ENCODE measurements around the gene CHN2.

Gene CHN2

GRCh38 chr7:29485339-29486190, 291.0 kb downstream of the CHN2 start:
- no peak for TF ChIP-seq FOXP2 (optimal IDR thresholded peaks at IDR 0.05; ENCODE audit: borderline replicate concordance, extremely low read depth, extremely low read length, insufficient read depth)
- TF ChIP-seq REST (IDR thresholded peaks at IDR 0.05; ENCODE audit: insufficient read depth in 1 of 2, low read depth in 2 of 2, low read length in 2 of 2): no peak
- TF ChIP-seq SIN3A (IDR thresholded peaks at IDR 0.05; ENCODE audit: borderline replicate concordance, insufficient read depth, low read length): no peak
- no peak for TF ChIP-seq POLR2AphosphoS5 (IDR thresholded peaks at IDR 0.05; ENCODE audit: low read depth, low read length)
- no peak for TF ChIP-seq TAF1 (IDR thresholded peaks at IDR 0.05; ENCODE audit: borderline replicate concordance, insufficient read depth, low read length)

- TF ChIP-seq REST (IDR thresholded peaks at IDR 0.05; ENCODE audit: insufficient read depth in 1 of 2, low read depth in 2 of 2, low read length in 2 of 2) (no peak), FOXP2 (optimal IDR thresholded peaks at IDR 0.05; ENCODE audit: borderline replicate concordance, extremely low read depth, extremely low read length, insufficient read depth) (no peak), POLR2AphosphoS5 (IDR thresholded peaks at IDR 0.05; ENCODE audit: low read depth, low read length) (no peak), TAF1 (IDR thresholded peaks at IDR 0.05; ENCODE audit: borderline replicate concordance, insufficient read depth, low read length) (no peak), SIN3A (IDR thresholded peaks at IDR 0.05; ENCODE audit: borderline replicate concordance, insufficient read depth, low read length) (no peak)
Observed at GRCh38 chr7:29486191-29486700, 291.7 kb downstream of the CHN2 start.

DNA sequence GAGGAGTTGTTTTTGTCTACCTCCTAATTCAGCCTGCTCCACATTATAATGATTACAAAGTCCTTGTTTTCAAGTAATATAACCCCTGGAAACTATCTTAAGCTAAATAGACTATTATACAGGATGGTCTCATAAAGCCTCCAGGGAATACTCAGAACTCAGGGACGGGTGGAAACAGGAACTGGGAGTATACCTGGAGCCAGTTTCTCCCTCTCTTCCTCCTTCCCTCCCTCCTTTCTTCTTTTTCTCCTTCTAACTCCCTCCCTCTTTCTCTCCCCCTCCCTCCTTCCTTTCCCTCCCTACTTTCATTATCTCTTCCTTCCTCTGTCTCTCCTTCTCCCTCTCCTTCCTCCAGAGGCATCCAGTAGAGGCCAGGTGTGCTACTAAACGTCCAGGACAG, 292.8 kb downstream of the CHN2 start:
- TF ChIP-seq POLR2AphosphoS5 (IDR thresholded peaks at IDR 0.05; ENCODE audit: low read depth, low read length): no peak
- TF ChIP-seq SIN3A (IDR thresholded peaks at IDR 0.05; ENCODE audit: borderline replicate concordance, insufficient read depth, low read length): no peak

GRCh38 chr7:29488203-29488970, 293.8 kb downstream of the CHN2 start:
- TF ChIP-seq TAF1 (IDR thresholded peaks at IDR 0.05; ENCODE audit: borderline replicate concordance, insufficient read depth, low read length): no peak
- TF ChIP-seq SIN3A (IDR thresholded peaks at IDR 0.05; ENCODE audit: borderline replicate concordance, insufficient read depth, low read length): no peak
- no peak for TF ChIP-seq FOXP2 (optimal IDR thresholded peaks at IDR 0.05; ENCODE audit: borderline replicate concordance, extremely low read depth, extremely low read length, insufficient read depth)
- no peak for TF ChIP-seq POLR2AphosphoS5 (IDR thresholded peaks at IDR 0.05; ENCODE audit: low read depth, low read length)
- TF ChIP-seq REST (IDR thresholded peaks at IDR 0.05; ENCODE audit: insufficient read depth in 1 of 2, low read depth in 2 of 2, low read length in 2 of 2): no peak

DNA sequence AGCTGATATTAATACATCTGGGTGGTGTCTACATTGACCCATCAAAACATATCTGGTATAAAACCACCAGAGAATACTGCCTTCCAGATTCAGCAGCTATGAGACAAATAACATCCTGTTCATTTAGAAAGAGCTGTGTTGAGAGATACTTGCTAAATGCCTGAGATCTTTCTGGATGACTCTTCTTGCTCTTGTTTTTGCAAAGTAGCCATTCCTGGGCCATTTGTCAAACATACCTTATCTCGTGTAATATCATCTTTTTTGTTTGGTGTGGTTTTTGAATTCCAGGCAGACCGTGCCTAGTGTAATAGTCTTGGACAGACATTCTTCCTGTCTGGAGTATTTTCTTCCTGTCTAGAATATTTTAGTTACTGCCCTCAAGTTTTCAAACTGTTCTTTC, 294.4 kb downstream of the CHN2 start:
- no peak for TF ChIP-seq FOXP2 (optimal IDR thresholded peaks at IDR 0.05; ENCODE audit: borderline replicate concordance, extremely low read depth, extremely low read length, insufficient read depth)

Measured in PFSK-1 (cell line).